Measurements from ENCODE around the gene VIL1. TPM values are rescaled to one million over a fixed set of nuclear protein-coding genes. Genes with fewer than 3 reads are reported as not detected.

The VIL1 gene
- total and polyA plus RNA-seq, 9 of the 15 experiments (the other 6 are each of a cell fraction or from before 2014, with no cell fraction given): 0.51 to 2.7 (median 1.2) TPM

DNA sequence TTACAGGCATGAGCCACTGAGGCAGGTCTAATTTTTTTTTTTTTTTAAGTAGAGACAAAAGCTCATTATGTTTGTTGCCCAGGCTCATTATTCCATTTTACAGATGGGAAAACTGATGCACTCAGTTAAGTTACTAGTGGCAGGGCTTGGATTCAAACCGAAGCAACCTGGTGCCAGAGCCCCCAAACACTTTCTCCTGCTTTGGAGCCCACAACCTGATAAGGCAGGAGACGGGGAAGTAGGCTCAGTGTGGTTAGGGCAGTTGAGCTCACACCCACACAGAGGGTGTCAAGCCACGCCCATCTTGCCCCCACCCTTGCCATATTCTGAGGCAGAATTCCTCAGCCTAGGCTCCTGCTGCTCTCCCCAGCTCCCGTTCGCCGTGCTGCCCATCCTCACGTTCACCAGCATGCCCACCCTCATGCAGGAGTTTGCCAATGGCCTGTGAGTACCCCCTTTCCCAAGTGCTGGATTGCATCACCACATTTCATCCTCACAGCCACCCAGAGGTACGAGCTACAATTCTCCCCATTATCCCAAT lies 25.1 kb upstream of the VIL1 start:
- no peaks in the 10 kb centered on the region for H3K36me3 ChIP-seq (ENCODE audit: control insufficient read depth, insufficient read depth, low read length)
- peak overlapping the region; percentile 90 for H3K27ac ChIP-seq (ENCODE audit: extremely low read depth, low read depth, low read length)
- WGBS (ENCODE audit: insufficient coverage, low coverage, missing lambda C conversion rate): 2% methylated on average over 7 of the region's 8 CpGs
- peaks cover 20 to 57% of the 10 kb centered on the region in 2 experiments for H3K4me1 ChIP-seq (replicated peaks in 1 of 2; ENCODE audit: control insufficient read depth in 2 of 2, insufficient read depth in 2 of 2, low read length in 2 of 2)
- ATAC-seq (peak; percentile 39), DNase-seq (ENCODE audit: extremely low read depth in 1 of 4, low spot score in 3 of 4) (peak; percentile 68 to 87 (median 71)), FAIRE-seq (peak; percentile 95)
- peak overlapping the region; percentile 91 for H3K4me2 ChIP-seq (ENCODE audit: insufficient read depth, low read length)
- ChIA-PET POLR2A (interaction anchor here (0.6 to 2.2 kb wide), 15 partner anchors 9 to 122 kb away, joined by 3 to 9 read pairs (median 3); no protein-coding TSS in a partner anchor), CTCF (ENCODE audit: low intra/inter-chr PET ratio) (no interaction called here)
- no peaks in the 10 kb centered on the region for H3K9me1 ChIP-seq (ENCODE audit: control insufficient read depth, insufficient read depth, low read length)
- no peaks in the 10 kb centered on the region for H3K9me3 ChIP-seq (replicated peaks; ENCODE audit: control insufficient read depth, insufficient read depth, low read depth, low read length)
- peak overlapping the region; percentile 57 for H3K4me3 ChIP-seq
- intact Hi-C loops (cut with micrococcal nuclease) (no loop called here), in situ Hi-C loops (cut with MboI) (no loop called here)
- H3K27me3 ChIP-seq (ENCODE audit: control insufficient read depth in 2 of 2, insufficient read depth in 2 of 2, low read length in 2 of 2): no peaks in the 10 kb centered on the region
- no TSS peak for BruUV-seq (replicated peaks)
- H3K9ac ChIP-seq (ENCODE audit: insufficient read depth in 1 of 2, low read depth in 2 of 2, low read length in 2 of 2): peak overlapping the region; percentile 73 to 88
- no peaks in the 10 kb centered on the region for H4K20me1 ChIP-seq (replicated peaks; ENCODE audit: control insufficient read depth, insufficient read depth, low read length)
- peak overlapping the region; percentile 67 for H2AFZ ChIP-seq (ENCODE audit: low read depth, low read length)
- peaks cover 43% of the 10 kb centered on the region for H3K79me2 ChIP-seq (ENCODE audit: control insufficient read depth, insufficient read depth, low read length)
- peak; percentile 33; the same call in 1 of the 2 replicates for TF ChIP-seq TCF3 (CRISPR knock-in tag; IDR thresholded peaks at IDR 0.05)
- peak; percentile 38; the same call in 1 of the 2 replicates for TF ChIP-seq CBFB (CRISPR knock-in tag; IDR thresholded peaks at IDR 0.05)
- TF ChIP-seq, protein P1, sequence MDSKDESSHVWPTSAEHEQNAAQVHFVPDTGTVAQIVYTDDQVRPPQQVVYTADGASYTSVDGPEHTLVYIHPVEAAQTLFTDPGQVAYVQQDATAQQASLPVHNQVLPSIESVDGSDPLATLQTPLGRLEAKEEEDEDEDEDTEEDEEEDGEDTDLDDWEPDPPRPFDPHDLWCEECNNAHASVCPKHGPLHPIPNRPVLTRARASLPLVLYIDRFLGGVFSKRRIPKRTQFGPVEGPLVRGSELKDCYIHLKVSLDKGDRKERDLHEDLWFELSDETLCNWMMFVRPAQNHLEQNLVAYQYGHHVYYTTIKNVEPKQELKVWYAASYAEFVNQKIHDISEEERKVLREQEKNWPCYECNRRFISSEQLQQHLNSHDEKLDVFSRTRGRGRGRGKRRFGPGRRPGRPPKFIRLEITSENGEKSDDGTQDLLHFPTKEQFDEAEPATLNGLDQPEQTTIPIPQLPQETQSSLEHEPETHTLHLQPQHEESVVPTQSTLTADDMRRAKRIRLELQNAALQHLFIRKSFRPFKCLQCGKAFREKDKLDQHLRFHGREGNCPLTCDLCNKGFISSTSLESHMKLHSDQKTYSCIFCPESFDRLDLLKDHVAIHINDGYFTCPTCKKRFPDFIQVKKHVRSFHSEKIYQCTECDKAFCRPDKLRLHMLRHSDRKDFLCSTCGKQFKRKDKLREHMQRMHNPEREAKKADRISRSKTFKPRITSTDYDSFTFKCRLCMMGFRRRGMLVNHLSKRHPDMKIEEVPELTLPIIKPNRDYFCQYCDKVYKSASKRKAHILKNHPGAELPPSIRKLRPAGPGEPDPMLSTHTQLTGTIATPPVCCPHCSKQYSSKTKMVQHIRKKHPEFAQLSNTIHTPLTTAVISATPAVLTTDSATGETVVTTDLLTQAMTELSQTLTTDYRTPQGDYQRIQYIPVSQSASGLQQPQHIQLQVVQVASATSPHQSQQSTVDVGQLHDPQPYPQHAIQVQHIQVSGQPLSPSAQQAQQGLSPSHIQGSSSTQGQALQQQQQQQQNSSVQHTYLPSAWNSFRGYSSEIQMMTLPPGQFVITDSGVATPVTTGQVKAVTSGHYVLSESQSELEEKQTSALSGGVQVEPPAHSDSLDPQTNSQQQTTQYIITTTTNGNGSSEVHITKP (IDR thresholded peaks at IDR 0.05; ENCODE audit: partially characterized antibody): no peak
- TF ChIP-seq, protein P2, sequence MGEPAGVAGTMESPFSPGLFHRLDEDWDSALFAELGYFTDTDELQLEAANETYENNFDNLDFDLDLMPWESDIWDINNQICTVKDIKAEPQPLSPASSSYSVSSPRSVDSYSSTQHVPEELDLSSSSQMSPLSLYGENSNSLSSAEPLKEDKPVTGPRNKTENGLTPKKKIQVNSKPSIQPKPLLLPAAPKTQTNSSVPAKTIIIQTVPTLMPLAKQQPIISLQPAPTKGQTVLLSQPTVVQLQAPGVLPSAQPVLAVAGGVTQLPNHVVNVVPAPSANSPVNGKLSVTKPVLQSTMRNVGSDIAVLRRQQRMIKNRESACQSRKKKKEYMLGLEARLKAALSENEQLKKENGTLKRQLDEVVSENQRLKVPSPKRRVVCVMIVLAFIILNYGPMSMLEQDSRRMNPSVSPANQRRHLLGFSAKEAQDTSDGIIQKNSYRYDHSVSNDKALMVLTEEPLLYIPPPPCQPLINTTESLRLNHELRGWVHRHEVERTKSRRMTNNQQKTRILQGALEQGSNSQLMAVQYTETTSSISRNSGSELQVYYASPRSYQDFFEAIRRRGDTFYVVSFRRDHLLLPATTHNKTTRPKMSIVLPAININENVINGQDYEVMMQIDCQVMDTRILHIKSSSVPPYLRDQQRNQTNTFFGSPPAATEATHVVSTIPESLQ (CRISPR knock-in tag; IDR thresholded peaks at IDR 0.05): peak; percentile 41; the same call in 1 of the 2 replicates
- peak; percentile 11; the same call in 1 of the 2 replicates for TF ChIP-seq CBFA2T3 (IDR thresholded peaks at IDR 0.05)
- TF ChIP-seq HNRNPLL (IDR thresholded peaks at IDR 0.05; ENCODE audit: low read depth, low read length, poor library complexity, severe bottlenecking): no peak
- peak; percentile 75 for TF ChIP-seq HDAC2 (IDR thresholded peaks at IDR 0.05)
- TF ChIP-seq, protein P3, sequence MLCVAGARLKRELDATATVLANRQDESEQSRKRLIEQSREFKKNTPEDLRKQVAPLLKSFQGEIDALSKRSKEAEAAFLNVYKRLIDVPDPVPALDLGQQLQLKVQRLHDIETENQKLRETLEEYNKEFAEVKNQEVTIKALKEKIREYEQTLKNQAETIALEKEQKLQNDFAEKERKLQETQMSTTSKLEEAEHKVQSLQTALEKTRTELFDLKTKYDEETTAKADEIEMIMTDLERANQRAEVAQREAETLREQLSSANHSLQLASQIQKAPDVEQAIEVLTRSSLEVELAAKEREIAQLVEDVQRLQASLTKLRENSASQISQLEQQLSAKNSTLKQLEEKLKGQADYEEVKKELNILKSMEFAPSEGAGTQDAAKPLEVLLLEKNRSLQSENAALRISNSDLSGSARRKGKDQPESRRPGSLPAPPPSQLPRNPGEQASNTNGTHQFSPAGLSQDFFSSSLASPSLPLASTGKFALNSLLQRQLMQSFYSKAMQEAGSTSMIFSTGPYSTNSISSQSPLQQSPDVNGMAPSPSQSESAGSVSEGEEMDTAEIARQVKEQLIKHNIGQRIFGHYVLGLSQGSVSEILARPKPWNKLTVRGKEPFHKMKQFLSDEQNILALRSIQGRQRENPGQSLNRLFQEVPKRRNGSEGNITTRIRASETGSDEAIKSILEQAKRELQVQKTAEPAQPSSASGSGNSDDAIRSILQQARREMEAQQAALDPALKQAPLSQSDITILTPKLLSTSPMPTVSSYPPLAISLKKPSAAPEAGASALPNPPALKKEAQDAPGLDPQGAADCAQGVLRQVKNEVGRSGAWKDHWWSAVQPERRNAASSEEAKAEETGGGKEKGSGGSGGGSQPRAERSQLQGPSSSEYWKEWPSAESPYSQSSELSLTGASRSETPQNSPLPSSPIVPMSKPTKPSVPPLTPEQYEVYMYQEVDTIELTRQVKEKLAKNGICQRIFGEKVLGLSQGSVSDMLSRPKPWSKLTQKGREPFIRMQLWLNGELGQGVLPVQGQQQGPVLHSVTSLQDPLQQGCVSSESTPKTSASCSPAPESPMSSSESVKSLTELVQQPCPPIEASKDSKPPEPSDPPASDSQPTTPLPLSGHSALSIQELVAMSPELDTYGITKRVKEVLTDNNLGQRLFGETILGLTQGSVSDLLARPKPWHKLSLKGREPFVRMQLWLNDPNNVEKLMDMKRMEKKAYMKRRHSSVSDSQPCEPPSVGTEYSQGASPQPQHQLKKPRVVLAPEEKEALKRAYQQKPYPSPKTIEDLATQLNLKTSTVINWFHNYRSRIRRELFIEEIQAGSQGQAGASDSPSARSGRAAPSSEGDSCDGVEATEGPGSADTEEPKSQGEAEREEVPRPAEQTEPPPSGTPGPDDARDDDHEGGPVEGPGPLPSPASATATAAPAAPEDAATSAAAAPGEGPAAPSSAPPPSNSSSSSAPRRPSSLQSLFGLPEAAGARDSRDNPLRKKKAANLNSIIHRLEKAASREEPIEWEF (CRISPR knock-in tag; IDR thresholded peaks at IDR 0.05): no peak
- TF ChIP-seq NRF1 (conservative IDR thresholded peaks at IDR 0.05 in 1 of 2, IDR thresholded peaks at IDR 0.05 in 1 of 2): peak; percentile 31 to 32; a peak in 2 of 4 replicates

All from K562 (cell line).